Measurements from ENCODE around the gene RANGAP1.

The RANGAP1 gene

DNA sequence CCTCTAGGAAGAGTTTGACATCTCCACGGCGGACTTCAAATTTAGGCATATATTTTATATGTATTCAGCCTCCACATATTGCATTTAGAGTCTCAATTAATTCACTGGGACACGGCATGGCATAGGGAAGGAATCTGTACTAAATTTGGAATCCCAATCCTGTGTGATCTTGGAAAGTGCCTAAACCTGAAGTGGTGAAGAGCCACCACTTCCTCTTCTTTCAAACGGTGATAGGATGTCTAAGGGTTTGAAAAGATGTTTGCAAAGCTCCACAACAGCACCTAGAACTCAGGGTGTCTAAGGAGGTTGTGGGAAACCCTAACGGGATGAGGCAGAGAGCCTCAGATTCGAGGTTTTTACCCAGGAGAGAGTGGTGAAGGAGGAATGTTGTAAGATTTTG, 81.9 kb downstream of the RANGAP1 start:
- FAIRE-seq (no peak), DNase-seq (ENCODE audit: low spot score) (no peak)

- DNase-seq (ENCODE audit: low spot score) (no peak), FAIRE-seq (no peak)
Observed at GRCh38 chr22:41203118-41203517, 82.9 kb downstream of the RANGAP1 start.

- FAIRE-seq (no peak), DNase-seq (ENCODE audit: low spot score) (no peak)
Observed at GRCh38 chr22:41201141-41201540, 84.8 kb downstream of the RANGAP1 start.

- DNase-seq (ENCODE audit: low spot score), result no peak
- peak; percentile 18 for FAIRE-seq
Observed at GRCh38 chr22:41198027-41198580, 87.9 kb downstream of the RANGAP1 start.

DNA sequence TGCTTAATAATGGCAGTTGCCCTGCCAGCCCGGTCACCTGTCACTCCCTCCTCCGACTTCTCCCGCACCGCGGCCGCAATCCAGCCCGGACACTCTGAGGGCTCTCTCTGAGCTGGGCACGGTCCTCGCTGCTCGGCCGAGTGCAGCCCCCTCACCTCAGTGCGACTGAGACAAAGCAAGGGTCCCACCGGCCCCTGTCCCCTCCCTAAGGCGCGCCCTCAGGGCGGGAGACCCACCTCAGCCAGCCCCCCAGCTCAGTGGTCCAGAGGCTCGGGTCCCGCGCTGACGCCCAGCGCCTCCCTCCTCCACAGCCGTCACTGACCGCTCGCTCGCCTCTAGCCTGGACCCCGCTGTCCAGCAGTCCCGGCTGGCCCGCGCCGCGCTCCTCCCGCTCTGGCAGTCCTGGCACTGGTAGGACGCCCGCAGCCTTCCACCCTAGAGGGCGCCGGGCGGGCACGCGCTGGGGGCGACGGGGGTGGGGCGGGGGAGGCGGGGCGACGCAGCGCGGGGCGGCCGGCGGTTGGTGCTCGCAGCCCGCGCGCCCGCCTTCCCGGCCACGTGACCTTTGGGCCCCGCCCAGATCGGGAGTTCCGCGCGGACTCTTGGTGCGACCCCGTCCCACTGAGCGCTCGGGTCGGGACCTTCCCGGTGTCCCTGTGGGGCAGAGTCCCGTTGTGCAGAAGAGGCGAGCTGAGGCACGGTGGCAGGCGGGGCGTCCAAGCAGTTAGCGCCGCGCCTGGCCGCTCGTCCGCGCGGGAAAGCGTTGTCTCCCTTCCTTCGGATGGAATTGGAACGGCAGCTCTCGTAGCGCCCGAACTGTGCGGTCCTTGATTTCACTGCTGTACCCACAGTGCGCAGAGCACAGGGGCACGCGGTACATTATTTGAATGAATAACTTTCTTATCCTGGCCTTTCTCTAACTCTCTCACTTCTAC, 88.7 kb downstream of the RANGAP1 start:
- DNase-seq (ENCODE audit: low spot score) (peak; percentile 40), FAIRE-seq (no peak)

All from RCC 7860 (cell line).